Activated gamma-delta T cell (primary cell): ENCODE measurements around the gene TM9SF3.
"Not testable (repeated sequence)": the region's sequence is repeated elsewhere in the genome, so short reads cannot be mapped to it uniquely, and the experiment has no call there.

Source experiments
- DNase-seq: peaks from one replicate; lab custom pipeline; 2025; lab: John Stamatoyannopoulos, UW

Gene TM9SF3

DNA sequence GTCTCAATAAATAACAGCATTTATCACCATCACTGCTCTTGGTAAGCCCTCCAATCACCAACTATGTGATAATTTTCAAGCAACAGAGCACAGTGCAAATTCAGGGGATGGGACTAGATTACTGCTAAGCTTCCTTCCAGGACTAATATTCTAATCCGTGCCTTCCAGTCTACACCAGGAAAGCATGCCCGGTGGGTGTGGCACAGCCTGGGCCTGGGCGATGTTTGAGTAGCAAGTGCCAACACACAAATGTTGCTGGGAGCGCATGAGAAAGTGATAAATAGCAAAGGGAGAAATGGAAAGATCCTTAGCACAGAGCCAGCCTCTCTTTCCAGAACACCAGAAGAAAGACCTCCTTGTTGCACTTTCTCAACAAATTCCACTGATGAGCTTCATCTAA is 13.5 kb upstream of the TM9SF3 start:
- DNase-seq = no peak

DNA sequence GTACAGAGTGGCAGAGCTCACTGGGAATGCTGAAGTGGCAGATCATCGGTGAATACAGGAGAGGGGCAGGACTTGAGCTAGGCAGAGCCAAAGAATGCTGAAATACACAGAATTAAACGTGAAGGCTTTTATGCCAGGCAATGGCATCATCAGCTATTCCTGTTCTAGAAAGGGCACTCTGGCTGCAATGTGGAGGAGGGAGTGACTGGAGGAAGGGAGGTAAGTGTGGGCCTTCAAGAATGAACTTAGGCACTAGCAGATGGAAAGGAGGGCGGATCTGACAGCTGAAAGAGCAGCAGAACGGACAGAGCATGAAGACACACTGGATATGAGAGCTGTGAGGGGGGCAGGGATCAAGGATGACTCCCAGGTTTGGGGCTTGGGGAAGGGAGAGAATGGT is 12.0 kb upstream of the TM9SF3 start:
- DNase-seq = no peak

DNA sequence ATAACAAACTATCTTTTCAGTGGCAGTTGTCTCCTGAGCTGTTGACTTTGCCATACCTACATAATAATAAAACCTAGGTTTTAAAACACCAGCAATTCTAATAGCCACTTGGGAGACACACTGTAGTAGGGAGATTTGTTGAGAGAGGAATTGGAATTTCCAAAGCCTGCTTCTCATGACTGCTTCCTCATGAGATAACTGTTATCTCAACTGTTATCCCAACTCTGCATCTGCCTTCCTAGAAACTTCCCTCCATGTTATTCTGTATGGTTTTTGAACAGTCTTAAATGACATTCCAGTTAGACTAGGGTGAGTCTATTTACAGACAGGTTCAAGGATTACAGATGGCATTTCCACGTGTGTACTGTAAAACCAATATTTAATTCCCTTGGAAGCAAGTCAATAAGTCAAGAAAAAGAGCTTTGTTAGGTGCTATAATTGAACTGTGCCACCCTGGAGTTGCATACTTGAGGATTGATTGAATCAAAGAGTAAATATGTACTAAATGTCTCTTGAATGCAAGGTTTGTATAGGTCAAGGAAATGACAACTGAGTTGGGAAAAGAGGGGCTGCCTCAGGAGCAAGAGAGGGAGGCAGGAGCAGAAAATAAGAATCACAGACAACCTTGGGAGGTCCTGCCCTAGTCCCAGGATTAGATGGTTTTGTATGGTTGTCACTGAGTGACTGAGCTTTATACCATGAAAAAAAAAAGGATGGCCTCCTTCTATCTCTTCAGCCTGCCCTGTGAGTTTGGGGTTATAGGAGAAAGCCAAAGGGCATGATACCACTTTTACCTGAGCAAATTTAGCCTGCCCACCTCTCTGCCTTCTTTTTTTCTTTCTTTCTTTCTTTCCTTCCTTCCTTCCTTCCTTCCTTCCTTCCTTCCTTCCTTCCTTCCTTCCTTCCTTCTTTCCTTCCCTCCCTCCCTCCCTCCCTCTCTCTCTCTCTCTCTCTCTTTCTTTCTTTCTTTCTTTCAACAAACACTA is 9.9 kb upstream of the TM9SF3 start:
- DNase-seq = no peak

DNA sequence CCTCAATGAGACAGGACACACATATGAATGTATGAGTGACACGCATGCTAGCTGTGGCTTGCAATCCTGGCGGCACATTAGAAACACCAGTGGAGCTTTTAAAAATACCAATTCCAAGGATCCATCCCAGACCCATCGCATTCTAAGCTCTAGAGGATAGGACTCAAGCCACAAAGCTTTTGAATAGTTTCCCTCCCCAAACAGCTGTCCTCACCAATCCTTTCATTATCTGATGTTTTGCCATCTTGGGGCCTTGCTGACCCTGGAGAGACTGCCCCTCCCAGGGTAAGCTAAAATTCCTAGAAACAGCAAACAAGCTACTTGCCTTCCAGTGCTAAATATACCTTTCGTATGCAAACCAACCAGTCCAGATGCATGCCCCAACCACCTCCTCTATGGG is 8.9 kb upstream of the TM9SF3 start:
- no peak for DNase-seq

DNA sequence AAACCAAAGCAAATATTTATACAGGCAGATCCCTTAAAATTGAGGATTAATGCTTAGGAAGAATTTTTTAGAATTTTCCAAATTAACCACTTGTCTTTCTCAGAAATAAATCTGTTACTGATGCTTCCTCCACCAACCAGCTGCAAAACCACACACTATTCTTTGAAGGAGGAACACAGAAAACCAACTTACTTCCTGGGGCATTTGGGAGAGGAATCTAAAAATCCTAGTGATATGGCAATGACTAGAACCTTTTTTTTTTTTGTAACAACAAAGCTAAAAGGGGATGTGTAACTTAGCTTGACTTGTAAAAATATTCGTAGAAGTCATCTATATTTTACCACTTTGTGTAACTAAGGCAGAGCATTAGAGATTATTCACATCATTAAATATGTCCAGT is 5.1 kb upstream of the TM9SF3 start:
- no peak for DNase-seq

DNA sequence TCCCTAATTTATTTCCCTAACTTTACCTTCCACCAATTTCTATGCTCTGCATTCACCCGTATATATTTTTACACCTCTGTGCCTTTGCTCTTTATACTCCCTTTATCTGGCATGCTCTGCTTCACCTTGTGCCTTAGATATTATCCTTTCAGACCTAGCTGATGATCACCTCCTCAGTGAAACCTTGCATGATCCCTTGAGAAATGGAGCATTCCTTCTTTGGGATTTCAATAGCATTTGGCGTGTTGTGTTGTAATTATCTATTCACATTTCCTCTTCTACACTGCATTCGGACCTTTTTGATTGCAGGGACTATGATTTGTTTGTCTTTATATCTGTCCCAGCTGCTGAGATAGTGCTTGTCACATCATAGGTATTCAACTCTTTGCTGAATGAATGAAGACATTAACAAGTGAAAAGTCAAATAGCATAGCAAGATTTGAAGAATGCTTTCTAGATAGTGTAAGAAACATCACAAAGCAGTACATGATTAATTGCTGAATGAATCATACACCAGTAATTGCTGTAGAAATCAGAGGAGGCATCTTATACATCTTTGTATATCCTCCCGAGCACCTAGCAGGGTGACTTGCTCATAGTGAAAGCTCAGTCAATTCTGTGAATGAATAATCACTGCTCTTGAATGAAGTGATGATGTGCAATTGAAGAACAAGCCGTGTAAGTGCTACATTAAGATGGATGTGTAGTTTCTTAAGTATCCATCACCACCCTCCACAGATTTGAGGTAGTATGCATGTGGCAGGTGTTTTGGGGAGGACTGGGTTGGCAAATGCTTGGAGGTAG is 2.0 kb upstream of the TM9SF3 start:
- DNase-seq = no peak

DNA sequence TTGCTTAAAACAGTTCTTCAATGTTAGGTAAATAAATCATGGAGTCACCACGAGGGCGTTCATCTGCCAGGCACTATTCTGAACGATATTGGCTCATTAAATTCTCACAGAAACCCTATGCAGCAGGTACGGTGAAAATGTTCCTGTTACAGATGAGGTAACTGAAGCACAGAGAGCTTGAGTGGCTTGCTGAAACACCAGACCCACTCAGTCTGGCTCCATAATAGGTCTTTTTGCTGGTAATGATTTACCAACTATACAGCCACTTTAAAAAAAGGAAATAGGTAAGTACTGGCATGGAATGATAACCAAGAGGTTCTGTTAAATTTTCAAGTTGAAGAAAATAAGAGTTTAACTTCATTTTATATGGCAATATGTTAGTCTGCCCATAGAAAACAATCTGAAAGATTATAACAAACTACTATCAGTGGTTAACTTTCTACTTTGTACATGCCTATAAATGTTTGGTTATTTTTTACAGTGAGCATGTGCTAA is 1.3 kb upstream of the TM9SF3 start:
- no peak for DNase-seq

DNA sequence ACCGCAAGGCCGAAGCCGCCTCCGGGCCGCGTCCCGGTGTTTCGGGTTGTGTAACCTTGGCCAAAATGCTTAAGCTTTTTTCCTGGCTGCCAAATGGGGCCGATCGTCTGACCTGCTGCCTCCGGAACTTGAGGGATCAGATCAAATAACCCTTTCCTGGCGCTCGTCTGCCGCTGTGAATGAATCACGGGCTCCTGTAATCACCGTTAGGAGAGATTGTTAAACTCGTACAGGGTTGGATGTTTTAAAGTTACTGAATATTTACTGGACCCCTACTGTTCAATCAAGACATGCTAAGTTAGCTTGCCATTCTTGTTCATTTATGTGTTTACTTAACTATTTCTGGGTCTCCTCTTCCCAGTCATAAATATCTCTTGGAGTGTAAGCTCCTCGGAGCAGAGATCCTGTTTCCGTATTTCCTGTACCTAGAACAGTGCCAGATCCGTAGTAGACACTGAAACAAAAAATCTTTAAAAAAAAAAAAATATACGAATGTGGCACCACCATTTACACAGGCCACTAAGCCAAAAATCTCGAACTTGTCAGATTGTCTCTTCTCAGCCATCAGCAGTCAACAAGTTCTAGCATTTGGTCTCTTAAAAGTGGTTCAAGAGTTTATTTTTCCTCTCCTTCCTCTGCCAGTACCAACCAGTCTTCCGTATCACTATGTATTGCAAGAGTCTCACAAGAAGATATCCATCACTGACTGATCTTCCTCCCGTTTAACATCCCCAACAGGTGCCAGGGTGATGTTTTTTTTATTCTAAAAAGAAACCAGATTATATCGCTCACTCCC is 650 bp upstream of the TM9SF3 start:
- no peak for DNase-seq

DNA sequence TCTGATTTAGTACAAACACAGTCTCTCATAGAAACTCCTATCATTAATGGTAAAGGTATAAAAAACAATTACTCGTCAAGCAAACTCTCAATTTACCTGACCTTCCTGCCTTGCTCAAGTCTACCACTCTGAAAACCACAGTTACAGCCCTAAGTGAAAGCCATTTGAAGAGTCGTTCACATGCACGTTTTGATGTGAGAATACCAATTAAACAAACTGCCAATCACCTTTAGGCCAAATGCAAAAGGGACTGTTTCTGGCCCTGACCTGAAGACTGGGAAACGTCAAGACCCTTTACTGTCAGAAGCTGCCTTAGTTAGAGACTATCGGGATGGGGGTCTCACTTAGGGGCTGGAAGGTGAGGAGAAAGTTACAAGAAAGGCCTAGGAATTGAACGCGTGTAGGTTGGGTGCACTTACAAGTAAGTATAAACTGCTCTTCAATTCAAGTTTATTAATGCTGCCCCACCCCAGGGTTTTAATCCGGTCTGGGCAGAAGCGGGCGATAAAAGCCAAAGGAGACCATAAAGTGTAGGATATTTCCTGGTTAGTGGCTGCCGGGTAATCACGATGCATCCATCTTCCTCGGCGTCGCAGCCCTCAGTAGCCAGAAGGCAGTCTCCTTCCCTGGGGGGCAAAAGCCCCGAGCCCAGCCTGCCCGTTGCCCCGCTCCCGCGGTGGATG is 935 bp downstream of the TM9SF3 start:
- no peak for DNase-seq

DNA sequence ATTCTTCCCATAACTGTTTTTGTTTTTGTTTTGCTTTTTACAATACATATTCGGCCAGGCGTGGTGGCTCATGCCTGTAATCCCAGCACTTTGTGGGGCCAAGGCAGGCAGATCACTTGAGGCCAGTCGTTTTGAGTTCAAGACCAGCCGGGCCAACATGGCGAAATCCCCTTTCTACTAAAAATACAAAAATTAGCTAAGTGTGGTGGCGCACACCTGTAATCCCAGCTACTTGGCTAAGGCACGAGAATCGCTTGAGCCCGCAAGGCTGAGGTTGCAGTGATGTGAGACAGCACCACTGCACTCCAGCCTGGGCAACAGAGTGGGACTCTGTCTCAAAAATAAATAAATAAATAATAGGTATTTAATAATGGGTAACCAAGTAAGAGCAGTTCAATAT is 2.3 kb downstream of the TM9SF3 start:
- no peak for DNase-seq

DNA sequence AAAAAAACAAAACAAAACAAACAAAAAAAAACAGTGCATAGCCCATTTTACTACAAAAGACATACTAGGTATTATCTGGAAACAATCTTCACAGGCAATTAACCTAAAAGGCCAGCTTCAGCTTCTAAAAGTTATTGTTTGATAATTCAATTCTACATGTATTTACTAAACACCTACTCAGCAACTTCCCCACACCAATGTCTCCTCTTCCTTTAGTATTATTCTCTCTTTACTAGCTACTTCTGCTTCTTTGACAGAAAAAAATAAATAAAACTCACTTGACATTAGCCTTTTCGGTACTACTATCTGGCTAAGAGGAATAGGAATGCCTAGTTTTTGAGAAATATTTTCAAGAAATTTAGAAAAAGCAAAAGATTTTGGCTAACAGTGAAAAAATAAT is 2.8 kb downstream of the TM9SF3 start:
- no peak for DNase-seq

DNA sequence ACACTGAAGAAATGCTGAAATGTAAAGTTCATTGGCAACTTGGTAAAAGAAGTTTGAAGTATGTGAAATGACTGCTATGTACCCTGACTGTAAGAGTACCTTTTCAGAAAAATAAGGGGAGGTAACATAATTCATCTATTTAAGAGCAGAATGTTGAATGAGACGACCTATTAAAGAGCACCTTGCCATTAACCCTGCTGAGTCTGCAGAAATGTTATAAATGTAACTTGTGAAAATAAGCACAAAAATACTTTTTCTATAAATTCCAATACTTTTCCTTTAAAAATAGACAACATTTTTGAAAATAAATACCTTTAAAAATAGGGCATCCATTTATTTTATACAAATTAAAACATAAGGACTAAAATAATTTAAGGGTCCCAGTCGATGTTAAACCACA is 7.7 kb downstream of the TM9SF3 start:
- DNase-seq = no peak

DNA sequence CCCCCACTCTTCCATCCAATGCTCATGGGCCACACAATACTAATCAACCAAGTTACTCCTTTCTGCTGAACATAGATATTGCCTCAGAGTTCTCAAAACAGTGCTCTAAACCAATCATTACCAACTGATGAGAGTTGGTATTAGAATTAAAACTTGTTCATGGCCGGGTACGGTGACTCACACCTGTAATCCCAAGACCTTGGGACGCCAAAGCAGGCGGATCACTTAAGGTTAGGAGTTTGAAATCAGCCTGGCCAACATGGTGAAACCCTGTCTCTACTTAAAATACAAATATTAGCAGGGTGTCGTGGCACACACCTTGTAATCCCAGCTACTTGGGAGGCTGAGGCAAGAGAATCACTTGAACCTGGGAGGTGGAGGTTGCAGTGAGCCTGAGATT is 8.2 kb downstream of the TM9SF3 start:
- DNase-seq = no peak

DNA sequence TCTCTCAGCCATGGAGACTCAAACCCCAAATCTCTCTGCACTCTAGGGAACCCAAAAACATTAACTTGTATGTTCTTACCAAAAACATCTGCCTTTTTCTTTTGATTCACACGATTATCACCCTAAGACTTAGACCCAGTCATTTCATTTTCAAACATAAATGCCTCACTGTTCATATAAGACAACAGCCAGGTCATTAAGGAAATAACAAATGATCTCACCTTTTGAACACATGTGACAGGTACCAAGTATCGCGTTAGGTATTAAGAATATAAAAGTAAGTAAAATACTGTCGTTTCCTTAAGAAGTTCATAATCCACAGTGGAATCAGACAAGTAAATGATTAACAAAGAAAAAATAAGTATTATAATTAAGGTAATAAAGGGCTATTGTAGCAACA is 8.8 kb downstream of the TM9SF3 start:
- no peak for DNase-seq

DNA sequence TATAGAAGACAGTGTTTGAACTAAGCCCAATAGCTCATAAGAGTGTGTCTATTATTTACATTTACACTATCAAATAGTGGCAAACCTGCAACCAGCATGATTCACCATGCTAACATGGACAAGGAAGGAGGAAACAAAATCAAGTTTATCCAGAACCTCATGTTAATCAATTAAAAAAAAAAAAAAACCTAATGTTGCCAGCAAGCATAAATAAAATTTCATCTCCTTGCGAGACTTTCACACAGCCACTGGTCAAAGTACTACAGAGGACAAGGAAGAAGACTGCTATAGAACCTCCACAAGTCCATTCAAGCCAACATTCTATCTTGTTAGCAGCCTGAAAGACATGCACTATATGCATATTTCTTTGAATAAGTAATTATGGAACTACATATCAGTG is 9.7 kb downstream of the TM9SF3 start:
- DNase-seq = no peak

DNA sequence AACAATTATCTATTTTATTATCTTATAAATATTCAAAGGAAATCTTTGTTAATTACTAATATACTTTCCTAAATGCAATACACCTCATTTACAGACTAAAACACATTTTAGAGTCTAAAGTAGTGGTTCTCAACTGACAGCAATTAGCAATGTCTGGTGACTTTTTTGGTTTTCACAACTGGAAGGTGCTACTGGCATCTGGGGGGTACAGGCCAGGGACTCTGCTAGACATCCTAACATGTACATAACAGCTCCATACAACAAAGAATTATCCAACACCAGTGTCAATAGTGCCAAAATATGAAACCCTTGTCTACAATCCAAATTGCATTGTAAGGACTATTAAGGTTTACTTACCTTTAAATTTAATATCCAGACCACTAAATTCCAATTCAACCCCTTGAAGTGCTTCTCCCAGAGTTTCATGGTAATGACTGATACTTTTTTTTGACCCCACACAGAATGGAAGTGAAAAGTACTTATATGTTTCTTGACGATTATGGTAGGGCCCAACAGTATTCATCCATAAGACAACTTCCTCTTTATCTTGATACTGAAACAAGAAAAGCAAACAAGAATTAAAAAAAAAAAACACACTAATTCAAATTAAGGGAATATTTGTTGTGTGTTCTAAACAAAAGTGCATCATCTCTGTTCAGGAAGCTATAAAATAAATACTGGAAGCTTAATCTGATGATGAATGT is 10.4 kb downstream of the TM9SF3 start:
- DNase-seq = no peak

DNA sequence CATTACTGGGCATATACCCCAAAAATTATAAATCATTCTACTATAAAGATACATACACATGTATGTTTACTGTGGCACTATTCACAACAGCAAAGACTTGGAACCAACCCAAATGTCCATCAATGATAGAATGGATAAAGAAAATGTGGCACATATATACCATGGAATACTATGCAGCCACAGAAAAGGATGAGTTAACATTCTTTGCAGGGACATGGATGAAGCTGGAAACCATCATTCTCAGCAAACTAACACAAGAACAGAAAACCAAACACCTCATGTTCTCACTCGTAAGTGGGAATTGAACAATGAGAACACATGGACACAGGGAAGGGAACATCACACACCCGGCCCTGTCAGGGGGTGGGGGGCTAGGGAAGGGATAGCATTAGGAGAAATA is 12.2 kb downstream of the TM9SF3 start:
- DNase-seq = not testable (repeated sequence)

DNA sequence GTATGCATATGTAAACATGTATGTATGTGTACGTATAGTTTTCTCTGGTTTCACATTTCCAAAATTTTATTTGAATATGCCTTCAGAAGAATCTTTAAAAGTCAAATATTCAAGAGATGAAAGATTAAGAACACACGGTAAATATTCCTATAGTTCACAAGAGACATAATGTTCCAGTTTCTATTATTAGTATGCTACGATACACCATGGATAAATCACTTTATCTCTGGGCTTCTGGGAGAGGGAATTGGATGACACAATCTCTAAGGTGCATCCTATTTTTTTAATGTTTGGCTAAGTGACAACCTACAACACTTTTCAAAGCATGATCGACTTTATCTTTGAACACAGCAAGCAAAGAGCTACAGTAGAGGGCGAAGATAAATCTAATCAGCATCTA is 13.8 kb downstream of the TM9SF3 start:
- DNase-seq = no peak

DNA sequence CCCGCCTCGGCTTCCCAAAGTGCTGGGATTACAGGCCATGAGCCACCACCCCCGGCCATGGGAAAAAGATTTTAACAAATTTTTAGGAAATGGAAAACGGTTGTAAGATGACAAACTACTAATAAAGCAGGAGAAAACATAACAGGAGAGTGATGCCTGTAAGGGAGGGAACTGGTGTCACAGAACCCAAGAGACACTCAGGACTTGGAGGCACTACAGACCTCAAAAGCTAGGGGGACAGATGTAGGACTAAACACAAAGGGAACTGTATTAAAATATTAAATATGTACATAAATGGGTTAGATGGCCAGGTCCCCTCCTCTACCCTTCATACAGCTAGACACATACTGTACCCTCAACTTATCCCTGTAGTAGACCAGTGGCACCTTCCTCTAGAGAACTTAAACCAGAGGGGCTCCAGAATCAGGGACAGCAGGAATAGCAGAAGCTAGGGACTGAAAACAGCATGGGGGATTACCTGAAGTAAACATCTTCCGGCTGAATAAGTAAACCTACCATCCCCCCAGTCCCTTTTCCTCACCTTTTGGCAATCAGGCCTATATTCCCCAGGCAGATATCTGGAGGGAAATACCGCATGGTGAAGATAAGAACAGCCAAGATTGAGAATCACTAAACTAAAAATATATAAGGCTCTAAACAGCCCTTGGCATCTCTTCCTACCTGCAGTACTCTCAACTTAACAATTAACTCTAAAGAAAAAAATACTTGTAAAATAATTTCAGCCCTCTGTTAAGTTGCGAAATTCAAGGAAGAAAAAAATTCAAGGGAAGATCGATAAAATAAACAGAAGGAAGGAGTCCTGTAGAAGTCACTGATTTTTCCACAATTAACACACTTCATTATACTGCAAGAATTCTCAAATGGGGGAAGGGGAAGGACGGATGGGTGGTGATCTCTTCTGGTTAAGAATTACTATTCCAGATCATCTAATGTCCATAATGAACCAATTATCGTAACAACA is 15.5 kb downstream of the TM9SF3 start:
- DNase-seq = no peak

DNA sequence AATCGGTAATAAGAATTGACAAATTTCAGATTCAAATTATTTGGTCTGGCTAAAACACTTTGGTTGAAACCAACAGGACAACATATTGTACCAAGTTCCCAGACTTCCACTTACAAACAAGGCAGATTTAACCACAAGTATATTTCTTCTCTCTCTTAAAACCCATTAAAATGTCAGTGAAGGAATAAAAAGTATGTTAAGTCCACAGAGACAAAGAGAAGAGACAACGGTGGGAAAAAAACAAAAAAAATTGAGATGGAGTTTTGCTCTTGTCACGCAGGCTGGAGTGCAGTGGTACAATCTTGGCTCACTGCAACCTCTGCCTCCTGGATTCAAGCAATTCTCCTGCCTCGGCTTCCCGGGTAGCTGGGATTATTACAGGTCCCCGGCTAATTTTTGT is 16.3 kb downstream of the TM9SF3 start:
- no peak for DNase-seq
